CD4-positive, CD25-positive, alpha-beta regulatory T cell (primary cell): ENCODE measurements around the gene ENDOV. TPM values are rescaled to one million over a fixed set of nuclear protein-coding genes. Genes with fewer than 3 reads are reported as not detected.

Experiments used
- ATAC-seq, 2 donors: fragments of 150-1000 bp; cut with Tn5 transposase; one replicate each; pipeline ENCODE4 v1.10.0; 2021; ENCODE audit warnings: low read depth in 2 of 2, moderate number of reproducible peaks in 2 of 2, moderate library complexity in 1 of 2
- DNase-seq, 3 donors: peaks; one replicate each; pipeline versions ENCODE4 v3.0.0 to v3.0.0-alpha.2; 2012 to 2022; ENCODE audit warnings: mixed read lengths in 1 of 3
- H3K27ac ChIP-seq: one replicate; pipeline ENCODE4 v1.7.0; 2013; ENCODE audit warnings: mild to moderate bottlenecking, low read length; ENCODE audit not compliant: insufficient read depth, poor library complexity, severe bottlenecking
- H3K27me3 ChIP-seq: one replicate; pipeline ENCODE4 v1.7.0; 2013; ENCODE audit warnings: low read length; ENCODE audit not compliant: control insufficient read depth, insufficient read depth
- H3K36me3 ChIP-seq: one replicate; pipeline ENCODE4 v1.7.0; 2013; ENCODE audit warnings: mild to moderate bottlenecking, low read length, moderate library complexity; ENCODE audit not compliant: control insufficient read depth, insufficient read depth
- H3K4me1 ChIP-seq: 2 replicates; pipeline ENCODE4 v1.7.0; 2013; ENCODE audit warnings: mild to moderate bottlenecking, low read length; ENCODE audit not compliant: insufficient read depth, control insufficient read depth, poor library complexity, severe bottlenecking
- H3K4me3 ChIP-seq: one replicate; pipeline ENCODE4 v1.7.0; 2013; ENCODE audit warnings: low read depth, mild to moderate bottlenecking, low read length, moderate library complexity
- H3K9me3 ChIP-seq, 2 experiments: 1 replicate in 1 of 2; 2 replicates in 1 of 2; pipeline ENCODE4 v1.7.0; 2013; ENCODE audit warnings: low read length in 2 of 2, mild to moderate bottlenecking in 1 of 2, moderate library complexity in 1 of 2; ENCODE audit not compliant: control insufficient read depth in 2 of 2
- H3K27ac Mint-ChIP-seq, 3 donors: one replicate each; pipeline ENCODE4 v1.8.0; 2020 to 2022; ENCODE audit warnings: mild to moderate bottlenecking in 3 of 3, mixed read lengths in 3 of 3, moderate library complexity in 2 of 3
- H3K27me3 Mint-ChIP-seq: one replicate; pipeline ENCODE4 v1.8.0; 2022; ENCODE audit warnings: mild to moderate bottlenecking, mixed read lengths
- H3K36me3 Mint-ChIP-seq: one replicate; pipeline ENCODE4 v1.8.0; 2020; ENCODE audit warnings: mixed read lengths
- H3K4me1 Mint-ChIP-seq, 4 donors: one replicate each; pipeline ENCODE4 v1.8.0; 2020 to 2022; ENCODE audit warnings: mixed read lengths in 4 of 4, mild to moderate bottlenecking in 1 of 4
- H3K4me3 Mint-ChIP-seq, 4 donors: one replicate each; pipeline ENCODE4 v1.8.0; 2020 to 2022; ENCODE audit warnings: mild to moderate bottlenecking in 4 of 4, mixed read lengths in 4 of 4, moderate library complexity in 3 of 4
- H3K9me3 Mint-ChIP-seq, 7 donors: one replicate each; pipeline ENCODE4 v1.8.0; 2020 to 2022; ENCODE audit warnings: mixed read lengths in 7 of 7, mild to moderate bottlenecking in 3 of 7, moderate library complexity in 2 of 7
- polyA plus RNA-seq, 4 donors: library from polyadenylated mRNA; unstranded; fragments of 300-500 nt; fragmentation: Illumina TruSeq; gene quantifications; one replicate each; pipeline ENCODE4 v1.2.3, GENCODE V29; 2021
- total RNA-seq: library from RNA; stranded (reverse); gene quantifications from one replicate; pipeline ENCODE4 v1.2.3, GENCODE V29; 2022

ENDOV gene
- total and polyA plus RNA-seq, 5 donors from 2014 or later: 6.7 to 13.1 (median 8.1) TPM

DNA sequence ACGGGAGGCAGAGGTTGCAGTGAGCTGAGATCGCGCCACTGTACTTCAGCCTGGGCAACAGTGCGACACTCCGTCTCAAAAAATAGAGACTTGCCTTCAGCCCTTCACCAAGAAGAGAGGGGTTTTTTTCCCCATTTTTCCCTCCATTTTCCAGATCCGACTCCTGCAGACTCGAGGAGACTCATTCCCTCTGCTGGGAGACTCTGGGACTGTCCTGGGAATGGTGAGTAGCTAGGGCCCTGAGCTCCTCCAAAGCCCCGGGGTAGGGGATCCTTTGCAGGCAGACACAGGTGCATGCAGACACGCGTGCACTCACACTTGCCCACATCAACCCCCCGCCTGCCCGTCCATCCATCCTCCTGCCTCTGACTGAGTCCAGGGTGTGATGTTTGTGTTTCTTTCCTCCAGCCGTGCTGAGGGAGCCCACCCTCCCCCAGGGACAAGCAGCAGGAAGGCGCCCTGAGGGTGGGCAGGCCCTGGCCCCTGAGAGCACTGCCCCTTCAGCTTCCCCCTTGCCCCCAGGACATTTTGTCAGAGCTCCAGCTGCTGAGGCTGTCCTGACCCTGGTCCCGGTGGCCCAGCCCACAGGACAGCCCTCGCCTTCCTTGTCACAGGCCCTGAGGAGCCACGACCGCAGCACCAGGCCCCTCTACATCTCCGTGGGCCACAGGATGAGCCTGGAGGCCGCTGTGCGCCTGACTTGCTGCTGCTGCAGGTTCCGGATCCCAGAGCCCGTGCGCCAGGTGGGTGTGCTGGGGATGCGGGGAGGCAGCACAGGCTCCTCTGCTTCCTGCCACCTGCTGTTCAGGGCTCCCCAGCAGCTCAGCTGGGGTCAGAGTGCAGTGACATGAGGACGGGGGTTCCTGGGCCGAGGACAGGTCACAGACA is 10.2 kb downstream of the ENDOV start:
- no peak overlapping the region for H3K4me3 Mint-ChIP-seq
- no peak for DNase-seq
- no peaks in the 10 kb centered on the region for H3K27me3 ChIP-seq
- no peaks in the 10 kb centered on the region for H3K36me3 ChIP-seq
- no peaks in the 10 kb centered on the region for H3K36me3 Mint-ChIP-seq
- H3K9me3 ChIP-seq: no peaks in the 10 kb centered on the region
- no peak for ATAC-seq
- no peak overlapping the region for H3K27ac ChIP-seq
- H3K4me3 ChIP-seq: no peak overlapping the region
- no peaks in the 10 kb centered on the region for H3K9me3 Mint-ChIP-seq
- peaks cover 14% of the 10 kb centered on the region for H3K4me1 ChIP-seq
- peaks cover 0 to 6% (median under 1%) of the 10 kb centered on the region in 4 donors for H3K4me1 Mint-ChIP-seq
- no peaks in the 10 kb centered on the region for H3K27me3 Mint-ChIP-seq
- H3K27ac Mint-ChIP-seq: peak overlapping the region in 1 of 3 donors; percentile 26

DNA sequence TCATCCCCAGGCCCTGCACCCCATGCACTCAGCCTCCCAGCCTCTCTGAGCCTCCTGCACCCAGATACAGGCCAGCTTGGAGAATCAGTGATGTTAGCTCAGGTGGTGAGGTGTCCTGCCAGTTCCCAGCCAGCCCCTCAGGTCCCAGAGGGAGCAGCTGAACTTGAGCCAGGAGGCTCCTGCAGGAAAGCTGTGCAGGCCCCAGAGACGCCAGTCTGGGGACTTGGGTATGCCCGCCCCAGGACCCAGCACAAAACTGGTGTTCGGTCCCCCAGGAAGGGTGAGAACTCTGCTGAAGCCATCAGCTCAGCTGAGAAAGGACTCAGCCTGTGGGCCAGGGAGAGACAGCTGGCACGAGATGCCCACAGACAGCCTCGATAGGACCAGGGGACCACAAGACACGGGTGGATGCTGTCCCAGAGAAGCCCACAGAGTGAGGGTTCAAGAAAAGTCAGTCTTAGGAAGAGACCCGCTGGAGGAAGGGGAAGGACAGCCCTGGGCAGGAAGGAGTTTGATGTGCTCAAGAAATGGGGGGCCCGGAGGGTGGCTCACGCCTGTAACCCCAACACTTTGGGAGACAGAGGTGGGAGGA is 11.0 kb downstream of the ENDOV start:
- ATAC-seq (no peak), DNase-seq (no peak)
- Histone ChIP-seq H3K36me3 (no peaks in the 10 kb centered on the region), H3K27me3 (no peaks in the 10 kb centered on the region), H3K9me3 (no peaks in the 10 kb centered on the region), H3K4me3 (no peak overlapping the region), H3K4me1 (peaks cover 14% of the 10 kb centered on the region), H3K27ac (no peak overlapping the region)
- no peaks in the 10 kb centered on the region for H3K36me3 Mint-ChIP-seq
- no peak overlapping the region for H3K4me3 Mint-ChIP-seq
- H3K9me3 Mint-ChIP-seq: no peaks in the 10 kb centered on the region
- H3K4me1 Mint-ChIP-seq: peaks cover 0 to 6% (median under 1%) of the 10 kb centered on the region in 4 donors
- H3K27ac Mint-ChIP-seq: peak overlapping the region in 1 of 3 donors; percentile 51
- H3K27me3 Mint-ChIP-seq: no peaks in the 10 kb centered on the region

DNA sequence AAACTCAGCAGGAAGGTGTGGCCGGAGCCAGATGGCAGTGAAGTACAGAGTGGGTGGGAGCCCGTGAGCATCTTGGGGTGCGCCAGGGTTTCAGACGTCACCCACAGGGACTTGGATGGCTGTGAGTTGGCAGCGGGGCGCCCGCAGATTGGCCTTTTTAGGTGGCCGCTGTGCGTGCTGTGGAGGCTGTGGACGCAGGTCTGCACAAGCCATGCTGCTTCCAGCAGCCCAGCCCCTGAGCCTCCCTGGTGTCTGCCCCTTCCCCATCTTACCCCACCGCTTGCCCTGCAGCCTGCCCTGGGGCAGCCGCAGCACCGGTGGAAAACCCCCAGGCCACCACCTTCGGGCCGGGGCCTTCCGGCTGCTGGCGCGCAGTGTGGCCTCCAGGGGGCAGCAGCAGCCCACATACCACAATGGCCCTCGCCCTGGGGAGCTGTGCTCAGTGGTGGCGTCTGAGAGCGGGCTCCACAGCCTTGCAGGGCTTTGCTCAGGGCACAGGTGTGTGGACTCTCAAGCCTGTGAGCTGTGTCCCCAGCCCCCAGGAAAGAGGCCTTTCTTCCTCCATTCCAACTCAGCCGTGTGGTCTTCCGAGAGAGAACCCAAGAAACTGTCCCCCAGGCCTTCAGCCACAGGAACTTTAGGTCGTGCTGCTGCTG is 11.8 kb downstream of the ENDOV start:
- Histone ChIP-seq H3K4me3 (no peak overlapping the region), H3K9me3 (no peaks in the 10 kb centered on the region), H3K27ac (no peak overlapping the region), H3K27me3 (no peaks in the 10 kb centered on the region), H3K36me3 (no peaks in the 10 kb centered on the region), H3K4me1 (peaks cover 14% of the 10 kb centered on the region)
- no peaks in the 10 kb centered on the region for H3K9me3 Mint-ChIP-seq
- H3K27me3 Mint-ChIP-seq: no peaks in the 10 kb centered on the region
- ATAC-seq: peak; percentile 94
- H3K36me3 Mint-ChIP-seq: no peaks in the 10 kb centered on the region
- H3K4me3 Mint-ChIP-seq: no peak overlapping the region
- peak; percentile 77 to 86 (median 78) for DNase-seq
- peaks cover 0 to 6% (median under 1%) of the 10 kb centered on the region in 4 donors for H3K4me1 Mint-ChIP-seq
- peak overlapping the region in 1 of 3 donors; percentile 51 for H3K27ac Mint-ChIP-seq

DNA sequence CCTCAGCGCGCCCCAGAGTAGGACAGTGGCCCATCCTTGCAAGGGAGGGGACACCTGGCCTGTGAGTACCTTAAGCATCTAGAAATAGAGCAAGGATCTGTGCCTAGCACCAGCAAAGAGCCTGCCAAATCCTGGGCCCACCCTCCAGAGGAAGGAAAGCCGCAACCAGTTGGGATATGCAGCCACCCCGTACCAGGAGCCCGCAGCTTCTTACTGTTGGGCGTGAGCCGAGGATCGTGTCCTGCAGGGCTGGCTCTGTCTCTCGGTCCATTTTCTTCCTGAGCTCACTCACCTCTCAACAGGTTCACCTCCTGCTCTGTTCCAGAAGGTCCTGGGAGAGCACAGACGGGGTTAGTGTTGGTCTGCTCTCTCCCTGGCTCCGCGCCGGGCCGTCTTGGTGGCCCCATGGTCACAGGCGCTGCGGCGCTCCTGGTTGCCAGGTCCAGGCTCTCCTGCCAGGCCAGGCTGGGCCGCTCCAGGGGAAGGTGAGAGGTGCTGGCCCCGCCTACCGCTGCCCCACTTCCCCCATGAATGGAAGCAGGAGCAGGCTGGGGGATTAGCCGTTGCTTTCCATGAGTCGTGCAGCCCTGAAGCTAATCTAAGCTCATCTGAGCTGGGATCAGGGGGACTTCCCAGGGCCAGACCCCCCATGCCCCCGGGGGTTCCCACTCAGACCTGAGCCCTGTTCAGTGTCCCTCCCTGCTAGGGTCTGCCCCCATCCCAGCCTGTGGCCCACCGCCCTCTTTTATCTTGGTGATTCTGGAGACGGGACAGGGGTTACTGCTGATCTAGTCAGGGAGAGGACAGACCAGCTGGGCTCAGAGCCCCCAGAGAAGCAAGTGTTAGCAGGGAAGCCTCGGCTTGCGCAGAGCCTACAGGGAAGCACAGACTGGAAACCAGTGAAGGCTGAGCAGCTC is 12.7 kb downstream of the ENDOV start:
- H3K4me1 Mint-ChIP-seq: peaks cover 0 to 6% (median under 1%) of the 10 kb centered on the region in 4 donors
- H3K4me3 Mint-ChIP-seq: no peak overlapping the region
- no peak overlapping the region for H3K27ac Mint-ChIP-seq
- H3K27me3 ChIP-seq: no peaks in the 10 kb centered on the region
- H3K27me3 Mint-ChIP-seq: no peaks in the 10 kb centered on the region
- no peak overlapping the region for H3K4me3 ChIP-seq
- H3K9me3 ChIP-seq: no peaks in the 10 kb centered on the region
- ATAC-seq (no peak), DNase-seq (no peak)
- no peaks in the 10 kb centered on the region for H3K36me3 ChIP-seq
- no peaks in the 10 kb centered on the region for H3K36me3 Mint-ChIP-seq
- no peaks in the 10 kb centered on the region for H3K9me3 Mint-ChIP-seq
- H3K27ac ChIP-seq: no peak overlapping the region
- H3K4me1 ChIP-seq: peaks cover 14% of the 10 kb centered on the region

DNA sequence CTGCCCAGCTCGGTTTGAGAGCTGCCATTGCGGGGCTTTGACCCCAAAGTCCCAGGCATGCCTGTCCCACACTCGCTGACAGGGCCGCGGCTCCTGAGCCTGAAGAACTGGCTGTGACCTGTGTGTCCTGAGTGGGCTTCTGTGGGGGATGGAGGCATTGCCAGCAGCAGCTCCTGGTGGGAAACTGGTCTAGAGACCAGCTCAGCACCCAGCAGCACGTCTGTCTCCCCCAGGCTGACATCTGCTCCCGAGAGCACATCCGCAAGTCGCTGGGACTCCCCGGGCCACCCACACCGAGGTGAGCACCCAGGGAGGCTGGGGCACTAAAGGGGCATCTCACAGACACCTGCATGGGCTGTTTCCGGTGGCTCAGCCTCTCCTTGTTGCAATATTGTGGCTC is 13.4 kb downstream of the ENDOV start:
- Mint-ChIP-seq H3K36me3 (no peaks in the 10 kb centered on the region), H3K9me3 (no peaks in the 10 kb centered on the region), H3K27me3 (no peaks in the 10 kb centered on the region), H3K27ac (no peak overlapping the region), H3K4me3 (no peak overlapping the region), H3K4me1 (peaks cover 0 to 6% (median under 1%) of the 10 kb centered on the region in 4 donors)
- ATAC-seq: no peak
- Histone ChIP-seq H3K4me3 (no peak overlapping the region), H3K4me1 (peaks cover 14% of the 10 kb centered on the region), H3K27me3 (no peaks in the 10 kb centered on the region), H3K27ac (no peak overlapping the region), H3K9me3 (no peaks in the 10 kb centered on the region), H3K36me3 (no peaks in the 10 kb centered on the region)
- no peak for DNase-seq

DNA sequence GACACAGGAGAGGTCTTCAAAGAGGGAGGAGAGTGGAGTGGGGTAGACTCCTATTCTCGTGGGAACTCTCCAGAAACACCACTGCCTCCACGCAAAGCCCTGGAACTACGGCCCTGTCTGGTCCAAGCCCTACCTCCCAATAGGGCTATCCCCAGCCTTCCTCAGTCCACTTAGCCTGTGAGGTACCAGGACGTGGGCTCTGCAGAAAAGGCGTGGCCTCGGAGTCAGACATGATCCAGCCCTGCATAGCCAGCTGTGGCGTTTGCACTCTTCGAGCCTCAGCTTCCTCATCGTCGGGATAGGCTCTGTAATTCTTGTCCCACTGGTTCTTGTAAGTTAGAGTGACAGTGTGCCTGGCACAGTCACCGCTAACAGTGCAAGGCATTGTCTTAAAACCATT is 13.8 kb downstream of the ENDOV start:
- no peaks in the 10 kb centered on the region for H3K9me3 ChIP-seq
- Mint-ChIP-seq H3K9me3 (no peaks in the 10 kb centered on the region), H3K36me3 (no peaks in the 10 kb centered on the region), H3K27ac (no peak overlapping the region), H3K4me1 (peaks cover 0 to 6% (median under 1%) of the 10 kb centered on the region in 4 donors), H3K27me3 (no peaks in the 10 kb centered on the region), H3K4me3 (no peak overlapping the region)
- DNase-seq (no peak), ATAC-seq (no peak)
- no peaks in the 10 kb centered on the region for H3K36me3 ChIP-seq
- peaks cover 14% of the 10 kb centered on the region for H3K4me1 ChIP-seq
- no peak overlapping the region for H3K4me3 ChIP-seq
- H3K27me3 ChIP-seq: no peaks in the 10 kb centered on the region
- no peak overlapping the region for H3K27ac ChIP-seq
